Loucy (cell line): Measurements from ENCODE around the gene PGLYRP3.

Experiments
- H2AFZ ChIP-seq: fragments of 200-600 bp; sonication (generic); 2 replicates; pipeline ENCODE4 v1.6.0; 2016; ENCODE audit warnings: antibody characterized with exemption, mild to moderate bottlenecking, low read length, moderate library complexity
- H3F3A ChIP-seq: fragments of 200-600 bp; 2 replicates; pipeline ENCODE4 v1.6.0; 2016; ENCODE audit warnings: antibody characterized with exemption, low read depth, mild to moderate bottlenecking
- H3K27me3 ChIP-seq: fragments of 200-600 bp; sonication (generic); 2 replicates; pipeline ENCODE4 v1.6.1; 2014; ENCODE audit warnings: low read length, mild to moderate bottlenecking; ENCODE audit not compliant: insufficient read depth, poor library complexity, severe bottlenecking
- H3K36me3 ChIP-seq: fragments of 200-600 bp; sonication (generic); 2 replicates; pipeline ENCODE4 v1.6.1; 2016; ENCODE audit warnings: low read length; ENCODE audit not compliant: insufficient read depth
- H3K4me1 ChIP-seq: fragments of 200-600 bp; sonication (generic); 2 replicates; pipeline ENCODE4 v1.5.1; 2014; ENCODE audit warnings: low read length, mild to moderate bottlenecking; ENCODE audit not compliant: insufficient read depth, poor library complexity, severe bottlenecking
- H3K4me2 ChIP-seq: fragments of 200-600 bp; sonication (generic); 2 replicates; pipeline ENCODE4 v1.6.0; 2014; ENCODE audit warnings: antibody characterized with exemption, low read length, low read depth, mild to moderate bottlenecking; ENCODE audit not compliant: poor library complexity, severe bottlenecking
- H3K4me3 ChIP-seq: fragments of 200-600 bp; sonication (generic); 2 replicates; pipeline ENCODE4 v1.5.1; 2014; ENCODE audit warnings: low read length, mild to moderate bottlenecking, mixed read lengths; ENCODE audit not compliant: poor library complexity, severe bottlenecking
- H3K79me2 ChIP-seq: fragments of 200-600 bp; sonication (generic); 2 replicates; pipeline ENCODE4 v1.6.1; 2014; ENCODE audit warnings: low read length; ENCODE audit not compliant: insufficient read depth
- H3K9ac ChIP-seq: fragments of 200-600 bp; sonication (generic); 2 replicates; pipeline ENCODE4 v1.6.0; 2014; ENCODE audit warnings: mild to moderate bottlenecking, low read depth, low read length, moderate library complexity; ENCODE audit not compliant: poor library complexity, severe bottlenecking
- H3K9me2 ChIP-seq: fragments of 200-600 bp; sonication (generic); replicated peaks from 2 replicates; pipeline ENCODE4 v1.6.1; 2016; ENCODE audit warnings: low read depth, low read length, mixed read lengths
- H3K9me3 ChIP-seq: fragments of 200-600 bp; sonication (generic); 2 replicates; pipeline ENCODE4 v1.6.1; 2014; ENCODE audit warnings: mild to moderate bottlenecking, antibody characterized with exemption, low read length, low read depth; ENCODE audit not compliant: insufficient read depth
- H4K20me1 ChIP-seq: fragments of 200-600 bp; sonication (generic); 2 replicates; pipeline ENCODE4 v1.6.0; 2014; ENCODE audit warnings: antibody characterized with exemption, low read length, mild to moderate bottlenecking; ENCODE audit not compliant: insufficient read depth, poor library complexity, severe bottlenecking
- CTCF ChIP-seq: fragments of 200-600 bp; sonication (generic); conservative IDR thresholded peaks from 2 replicates; pipeline ENCODE4 v1.5.1; 2014; ENCODE audit warnings: mild to moderate bottlenecking, antibody characterized with exemption, low read length
- EZH2phosphoT487 ChIP-seq: fragments of 200-600 bp; IDR thresholded peaks from 2 replicates; pipeline ENCODE4 v1.6.1; 2018; ENCODE audit warnings: antibody characterized with exemption, mild to moderate bottlenecking, moderate library complexity, borderline replicate concordance

The PGLYRP3 gene

GRCh38 chr1:153341431-153341934 lies 28.7 kb upstream of the PGLYRP3 start:
- no peaks in the 10 kb centered on the region for H3K36me3 ChIP-seq
- H4K20me1 ChIP-seq, result no peaks in the 10 kb centered on the region
- no peak overlapping the region for H2AFZ ChIP-seq
- no peak overlapping the region for H3K4me2 ChIP-seq
- H3K4me3 ChIP-seq, result no peak overlapping the region
- H3K27me3 ChIP-seq, result no peaks in the 10 kb centered on the region
- H3F3A ChIP-seq, result no peaks in the 10 kb centered on the region
- no peaks in the 10 kb centered on the region for H3K9me2 ChIP-seq
- no peak overlapping the region for H3K9ac ChIP-seq
- no peak for TF ChIP-seq EZH2phosphoT487
- TF ChIP-seq CTCF, result no peak
- H3K9me3 ChIP-seq, result no peaks in the 10 kb centered on the region
- H3K79me2 ChIP-seq, result no peaks in the 10 kb centered on the region
- peaks cover 70% of the 10 kb centered on the region for H3K4me1 ChIP-seq

GRCh38 chr1:153340356-153340755 lies 27.6 kb upstream of the PGLYRP3 start:
- Histone ChIP-seq H3K27me3 (no peaks in the 10 kb centered on the region), H3F3A (no peaks in the 10 kb centered on the region)

GRCh38 chr1:153339802-153340201 lies 27.1 kb upstream of the PGLYRP3 start:
- Histone ChIP-seq H3K4me1 (peaks cover 53% of the 10 kb centered on the region), H3K36me3 (no peaks in the 10 kb centered on the region), H3K9me2 (no peaks in the 10 kb centered on the region), H3K4me2 (peak overlapping the region; percentile 47), H3K9ac (no peak overlapping the region), H4K20me1 (no peaks in the 10 kb centered on the region), H3K9me3 (no peaks in the 10 kb centered on the region), H2AFZ (no peak overlapping the region), H3K79me2 (no peaks in the 10 kb centered on the region), H3F3A (no peaks in the 10 kb centered on the region), H3K27me3 (no peaks in the 10 kb centered on the region), H3K4me3 (peak overlapping the region; percentile 19)
- TF ChIP-seq CTCF, result peak; percentile 33
- no peak for TF ChIP-seq EZH2phosphoT487

More at GRCh38 chr1:153340356-153340755, 27.6 kb upstream of the PGLYRP3 start:
- Histone ChIP-seq H2AFZ (no peak overlapping the region), H3K9me3 (no peaks in the 10 kb centered on the region), H3K4me3 (no peak overlapping the region), H3K4me1 (peaks cover 59% of the 10 kb centered on the region), H3K79me2 (no peaks in the 10 kb centered on the region), H3K9ac (no peak overlapping the region), H3K9me2 (no peaks in the 10 kb centered on the region), H4K20me1 (no peaks in the 10 kb centered on the region), H3K36me3 (no peaks in the 10 kb centered on the region), H3K4me2 (peak overlapping the region; percentile 47)
- TF ChIP-seq EZH2phosphoT487 (no peak), CTCF (no peak)
